ENCODE measurements around the gene ZFYVE16. TPM values are rescaled to one million over a fixed set of nuclear protein-coding genes. Genes with fewer than 3 reads are reported as not detected.

The ZFYVE16 gene
- total and polyA plus RNA-seq, 10 of the 15 experiments (the other 5 are each of a cell fraction or from before 2014, with no cell fraction given), result 2.9 to 11.2 (median 7.8) TPM

DNA sequence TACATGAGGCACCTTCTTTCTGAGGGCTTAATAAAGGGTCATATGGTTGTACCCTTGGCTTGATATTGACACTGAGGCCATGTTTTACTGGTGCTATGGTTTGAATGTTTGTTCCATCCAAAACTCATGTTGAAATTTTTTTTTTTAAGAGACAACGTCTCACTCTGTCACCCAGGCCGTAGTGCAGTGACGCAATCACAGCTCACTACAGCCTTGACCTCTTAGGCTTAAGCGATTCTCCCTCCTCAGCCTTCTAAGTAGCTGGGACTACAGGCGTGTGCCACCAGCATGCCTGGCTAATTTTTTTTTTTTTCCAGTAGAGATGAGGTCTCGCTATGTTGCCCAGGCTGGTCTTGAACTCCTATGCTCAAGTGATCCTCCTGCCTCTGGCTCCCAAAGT, 101.0 kb downstream of the ZFYVE16 start (continued):
- TF ChIP-seq IRF3 (IDR thresholded peaks at IDR 0.05) (no peak), SP1 (IDR thresholded peaks at IDR 0.05; ENCODE audit: low read depth, low read length) (no peak), NFXL1 (IDR thresholded peaks at IDR 0.05; ENCODE audit: borderline replicate concordance) (no peak), GABPA (IDR thresholded peaks at IDR 0.05; ENCODE audit: low read depth) (no peak), SPI1 (IDR thresholded peaks at IDR 0.05; ENCODE audit: borderline replicate concordance, insufficient read depth, low read depth, low read length) (no peak), EZH2 (IDR thresholded peaks at IDR 0.05; ENCODE audit: borderline replicate concordance, control insufficient read depth, low read depth, low read length) (no peak), ZNF622 (IDR thresholded peaks at IDR 0.05) (no peak), NBN (IDR thresholded peaks at IDR 0.05) (no peak), ZNF207 (IDR thresholded peaks at IDR 0.05; ENCODE audit: borderline replicate concordance) (no peak), CUX1 (IDR thresholded peaks at IDR 0.05; ENCODE audit: insufficient replicate concordance, low read depth, low read length) (no peak), HCFC1 (IDR thresholded peaks at IDR 0.05; ENCODE audit: low read length) (no peak)
